GM12878 (cell line): ENCODE measurements around the gene SPATS1. TPM values are rescaled to one million over a fixed set of nuclear protein-coding genes. Genes with fewer than 3 reads are reported as not detected.
A peak's percentile ranks its signal among the peaks of the same experiment; 100 is the strongest.

Source experiments
- ATAC-seq: fragments of 200-7000 bp; cut with Tn5 transposase; 3 replicates; pipeline ENCODE4 v1.9.1; 2020; ENCODE audit warnings: mild to moderate bottlenecking, moderate library complexity
- BruUV-seq: library from RNA; stranded (reverse); fragments of 400-500 nt; replicated peaks from 2 replicates; lab custom pipeline; 2021; lab: Mats Ljungman, UMichigan
- CTCF ChIA-PET: fragments of 300-600 bp; sonication (Branson Sonifier 250); formaldehyde crosslinking; extraction: SDS; loops from one replicate; lab custom pipeline; 2021; ENCODE audit warnings: inconsistent platforms; lab: Yijun Ruan, JAX
- POLR2A ChIA-PET: fragments of 350-600 bp; formaldehyde crosslinking; extraction: SDS; loops from one replicate; lab custom pipeline; 2021; ENCODE audit warnings: inconsistent platforms; lab: Charles Lee
- RAD21 ChIA-PET: fragments of 300-600 bp; sonication (Branson Sonifier 250); formaldehyde crosslinking; loops from one replicate; lab custom pipeline; 2023; ENCODE audit warnings: antibody characterized with exemption; ENCODE audit not compliant: unreplicated experiment; lab: Charles Lee
- SMC1A ChIA-PET: fragments of 300-600 bp; sonication (Branson Sonifier 250); formaldehyde crosslinking; loops from one replicate; lab custom pipeline; 2023; ENCODE audit not compliant: unreplicated experiment, uncharacterized antibody; lab: Charles Lee
- DNase-seq: peaks from one replicate; pipeline ENCODE4 v3.0.0-alpha.2; 2011; ENCODE audit warnings: low read depth, low spot score
- FAIRE-seq: peaks from 3 replicates; lab custom pipeline; 2011; peaks lifted over from hg19 to GRCh38; lab: Jason Lieb, UNC
- H2AFZ ChIP-seq: 2 replicates; pipeline ENCODE4 v1.6.0; 2011; ENCODE audit warnings: low read depth, low read length, control low read depth; ENCODE audit not compliant: control insufficient read depth
- H3K27ac ChIP-seq: 2 replicates; pipeline ENCODE4 v1.5.1; 2011; ENCODE audit warnings: control low read depth; ENCODE audit not compliant: control insufficient read depth, insufficient read depth
- H3K27me3 ChIP-seq, 2 experiments: replicated peaks in 1 of 2; 2 replicates each; pipeline versions ENCODE4 v1.6.0 to v1.6.1; 2011; ENCODE audit warnings: low read length in 1 of 2; ENCODE audit not compliant: control insufficient read depth in 2 of 2, insufficient read depth in 2 of 2
- H3K36me3 ChIP-seq, 2 experiments: 2 replicates each; pipeline ENCODE4 v1.5.1; 2011; ENCODE audit warnings: low read length in 1 of 2; ENCODE audit not compliant: control insufficient read depth in 2 of 2, insufficient read depth in 2 of 2
- H3K4me1 ChIP-seq: 2 replicates; pipeline ENCODE4 v1.6.1; 2011; ENCODE audit warnings: mild to moderate bottlenecking, low read length, moderate library complexity, mixed read lengths; ENCODE audit not compliant: control insufficient read depth, insufficient read depth
- H3K4me2 ChIP-seq: 2 replicates; pipeline ENCODE4 v1.6.0; 2011; ENCODE audit warnings: control low read depth; ENCODE audit not compliant: control insufficient read depth, insufficient read depth
- H3K4me3 ChIP-seq: fragments of 200-600 bp; sonication (generic); 2 replicates; pipeline ENCODE4 v1.5.1; 2016
- H3K79me2 ChIP-seq: 2 replicates; pipeline ENCODE4 v1.6.0; 2011; ENCODE audit warnings: low read length; ENCODE audit not compliant: control insufficient read depth, insufficient read depth
- H3K9ac ChIP-seq: 2 replicates; pipeline ENCODE4 v1.8.0; 2011; ENCODE audit warnings: low read length, control low read depth, mixed read lengths; ENCODE audit not compliant: control insufficient read depth, insufficient read depth
- H3K9me3 ChIP-seq: replicated peaks from 3 replicates; pipeline ENCODE4 v1.5.1; 2011; ENCODE audit warnings: mild to moderate bottlenecking, low read length; ENCODE audit not compliant: control insufficient read depth, insufficient read depth
- H4K20me1 ChIP-seq: 2 replicates; pipeline ENCODE4 v1.6.0; 2011; ENCODE audit not compliant: control insufficient read depth, insufficient read depth
- ATF7 ChIP-seq: fragments of 450-650 bp; IDR thresholded peaks from 2 replicates; pipeline ENCODE4 v1.6.1; 2016; ENCODE audit warnings: low read depth, mild to moderate bottlenecking
- BCL3 ChIP-seq: IDR thresholded peaks from 2 replicates; pipeline ENCODE4 v1.6.1; 2011; ENCODE audit warnings: borderline replicate concordance, low read depth, mild to moderate bottlenecking, moderate library complexity, low read length; ENCODE audit not compliant: insufficient read depth, poor library complexity, severe bottlenecking
- CTCF ChIP-seq, 3 experiments: IDR thresholded peaks in 2 of 3; conservative IDR thresholded peaks in 1 of 3; 2 replicates each; pipeline ENCODE4 v1.5.1; 2011; ENCODE audit warnings: low read depth in 3 of 3, low read length in 3 of 3, mild to moderate bottlenecking in 3 of 3, control low read depth in 2 of 3, moderate library complexity in 2 of 3, inconsistent platforms in 1 of 3, mixed read lengths in 1 of 3; ENCODE audit not compliant: control insufficient read depth in 2 of 3, insufficient read depth in 1 of 3; ENCODE audit errors: extremely low read depth in 1 of 3
- E4F1 ChIP-seq: fragments of 450-650 bp; IDR thresholded peaks from 2 replicates; pipeline ENCODE4 v1.6.1; 2018; ENCODE audit warnings: borderline replicate concordance, mild to moderate bottlenecking; ENCODE audit not compliant: partially characterized antibody
- EED ChIP-seq: sonication (generic); IDR thresholded peaks from 2 replicates; pipeline ENCODE4 v1.6.1; 2016; ENCODE audit warnings: antibody characterized with exemption, low read depth
- ESRRA ChIP-seq: IDR thresholded peaks from 2 replicates; pipeline ENCODE4 v1.6.1; 2012; ENCODE audit warnings: mild to moderate bottlenecking, low read length, improper control_type of control experiment
- FOS ChIP-seq: IDR thresholded peaks from 3 replicates; pipeline ENCODE4 v1.6.1; 2011; ENCODE audit warnings: borderline replicate concordance; ENCODE audit not compliant: insufficient read length; ENCODE audit errors: extremely low read depth
- HDAC2 ChIP-seq: fragments of 200-600 bp; sonication (generic); IDR thresholded peaks from 2 replicates; pipeline ENCODE4 v1.6.1; 2017
- JUNB ChIP-seq: IDR thresholded peaks from 2 replicates; pipeline ENCODE4 v1.6.1; 2016; ENCODE audit warnings: antibody characterized with exemption, mild to moderate bottlenecking
- MEF2B ChIP-seq: fragments of 450-650 bp; IDR thresholded peaks from 2 replicates; pipeline ENCODE4 v1.6.1; 2018; ENCODE audit warnings: mild to moderate bottlenecking, moderate library complexity; ENCODE audit not compliant: partially characterized antibody, poor library complexity, severe bottlenecking
- MYB ChIP-seq: fragments of 150-350 bp; IDR thresholded peaks from 2 replicates; pipeline ENCODE4 v1.6.1; 2014; ENCODE audit warnings: mild to moderate bottlenecking, low read depth, low read length, borderline replicate concordance
- PML ChIP-seq: IDR thresholded peaks from 2 replicates; pipeline ENCODE4 v1.6.1; 2012; ENCODE audit warnings: low read length, inconsistent platforms
- RAD51 ChIP-seq: fragments of 450-650 bp; IDR thresholded peaks from 2 replicates; pipeline ENCODE4 v1.6.1; 2016; ENCODE audit warnings: moderate library complexity, mild to moderate bottlenecking, inconsistent platforms
- RCOR1 ChIP-seq: conservative IDR thresholded peaks from 2 replicates; pipeline ENCODE4 v1.6.1; 2012; ENCODE audit warnings: low read depth, low read length, improper control_type of control experiment
- SMAD1 ChIP-seq: fragments of 450-650 bp; IDR thresholded peaks from 2 replicates; pipeline ENCODE4 v1.6.1; 2018; ENCODE audit warnings: mild to moderate bottlenecking, low read depth; ENCODE audit not compliant: partially characterized antibody
- TAF1 ChIP-seq: IDR thresholded peaks from 2 replicates; pipeline ENCODE4 v1.6.1; 2011; ENCODE audit warnings: mild to moderate bottlenecking, low read depth, low read length, borderline replicate concordance
- TCF12 ChIP-seq: IDR thresholded peaks from 2 replicates; pipeline ENCODE4 v1.6.1; 2011; ENCODE audit warnings: low read depth, mild to moderate bottlenecking, low read length
- WGBS: methylation state at CpG from one replicate; pipeline ENCODE4 v1.1.6; 2016; ENCODE audit warnings: low lambda C conversion rate; ENCODE audit not compliant: insufficient replicate concordance, insufficient coverage; ENCODE audit errors: missing lambda C conversion rate; 5-methylcytosine and 5-hydroxymethylcytosine counted together
- in situ Hi-C: fragments of 300-500 bp; cut with MboI; formaldehyde crosslinking; loops from 9 replicates; pipeline ENCODE4 v1.14.3; 2018; ENCODE audit warnings: mixed read lengths
- intact Hi-C: fragments of 100-400 bp; cut with micrococcal nuclease; formaldehyde crosslinking; loops from one replicate; pipeline ENCODE4 v1.14.2; 2022; ENCODE audit not compliant: unreplicated experiment
- polyA plus RNA-seq, 11 experiments: library from polyadenylated mRNA; depleted of rRNA in 4 of 11; unstranded in 6 of 11; stranded (reverse) in 5 of 11; fragments of >200 nt; fragmentation: Nextera tagmentation in 4 of 11; fragmentation: Illumina TruSeq in 1 of 11; extraction: Ambion mirVana in 4 of 11; extraction: Trizol in 1 of 11; gene quantifications; 1 replicate in 1 of 11; 2 replicates in 10 of 11; pipeline versions ENCODE4 v1.2.1 to v1.2.3, GENCODE V29; 2011 to 2016; ENCODE audit warnings: inconsistent platforms in 2 of 11, missing spikeins in 2 of 11, low read depth in 1 of 11
- total RNA-seq, 4 experiments: library from RNA; depleted of rRNA in 3 of 4; stranded (reverse); fragments of >200 nt in 3 of 4; fragmentation: Illumina TruSeq in 1 of 4; extraction: Trizol in 1 of 4; gene quantifications; 2 replicates each; pipeline versions ENCODE4 v1.2.1 to v1.2.3, GENCODE V29; 2013 to 2021

Gene SPATS1
- total and polyA plus RNA-seq, 10 of the 15 experiments (the other 5 are each of a cell fraction or from before 2014, with no cell fraction given), result 0.12 TPM; not detected in 9

- Histone ChIP-seq H3K79me2 (no peaks in the 10 kb centered on the region), H3K9me3 (no peaks in the 10 kb centered on the region), H3K4me2 (no peak overlapping the region), H3K36me3 (no peaks in the 10 kb centered on the region), H3K27me3 (peaks cover 2 to 4% of the 10 kb centered on the region in 2 experiments; a peak in 3 of 4 replicates), H3K9ac (no peak overlapping the region), H2AFZ (no peak overlapping the region), H3K27ac (no peak overlapping the region), H3K4me1 (no peaks in the 10 kb centered on the region), H3K4me3 (no peak overlapping the region), H4K20me1 (no peaks in the 10 kb centered on the region)
- WGBS, result 0% methylated on average over 11 of the region's 11 CpGs
- BruUV-seq, result no TSS peak
- ChIA-PET POLR2A (no interaction called here), CTCF (interaction anchor here (0.7 to 10.4 kb wide), 26 partner anchors 8 to 673 kb away, joined by 3 to 163 read pairs (median 4); partner anchors contain the start of genes AARS2, NFKBIE and TMEM151B), RAD21 (interaction anchor here (1.4 to 3.8 kb wide), 5 partner anchors 14 to 242 kb away, joined by 3 to 36 read pairs (median 4); partner anchors contain the start of gene TMEM151B), SMC1A (interaction anchor here (1.0 to 5.5 kb wide), 10 partner anchors 18 to 242 kb away, joined by 3 to 79 read pairs (median 4); partner anchors contain the start of gene TMEM151B)
- in situ Hi-C loops, result loop anchor here (5.0 kb wide), 1 partner anchor 71 kb away; the partner anchor contains the start of gene NFKBIE
- DNase-seq (peak; percentile 34), ATAC-seq (peak; percentile 96), FAIRE-seq (peak; percentile 90)
- intact Hi-C loops, result loop anchor here (1.0 to 5.0 kb wide), 4 partner anchors 70 to 242 kb away; no protein-coding TSS in a partner anchor
- TF ChIP-seq MEF2B, result no peak
- TF ChIP-seq RCOR1, result no peak
- no peak for TF ChIP-seq TAF1
- TF ChIP-seq MYB, result no peak
- no peak for TF ChIP-seq BCL3
- TF ChIP-seq FOS, result no peak
- TF ChIP-seq ATF7, result peak; percentile 45
- TF ChIP-seq RAD51, result no peak
- peak; percentile 96 for TF ChIP-seq ESRRA
- no peak for TF ChIP-seq SMAD1
- TF ChIP-seq PML, result no peak
- no peak for TF ChIP-seq EED
- TF ChIP-seq E4F1, result no peak
- TF ChIP-seq HDAC2, result no peak
- no peak for TF ChIP-seq TCF12
- TF ChIP-seq CTCF (IDR thresholded peaks at IDR 0.05 in 2 of 3, conservative IDR thresholded peaks at IDR 0.05 in 1 of 3; ENCODE audit: control insufficient read depth in 2 of 3, extremely low read depth in 1 of 3, insufficient read depth in 1 of 3, low read depth in 3 of 3, low read length in 3 of 3), result peak; percentile 71 to 92 (median 82); a peak in 5 of 6 replicates
- no peak for TF ChIP-seq JUNB
Observed at GRCh38 chr6:44338228-44339122, 4.0 kb upstream of the SPATS1 start.
